Ishikawa (cell line): ENCODE results near the gene PUSL1.

Experiments used
- FOXM1 ChIP-seq: IDR thresholded peaks from 2 replicates; pipeline ENCODE4 v1.6.1; 2012; ENCODE audit warnings: low read depth, borderline replicate concordance
- RAD21 ChIP-seq: IDR thresholded peaks from 2 replicates; pipeline ENCODE4 v1.6.1; 2012; ENCODE audit warnings: low read depth

DNA sequence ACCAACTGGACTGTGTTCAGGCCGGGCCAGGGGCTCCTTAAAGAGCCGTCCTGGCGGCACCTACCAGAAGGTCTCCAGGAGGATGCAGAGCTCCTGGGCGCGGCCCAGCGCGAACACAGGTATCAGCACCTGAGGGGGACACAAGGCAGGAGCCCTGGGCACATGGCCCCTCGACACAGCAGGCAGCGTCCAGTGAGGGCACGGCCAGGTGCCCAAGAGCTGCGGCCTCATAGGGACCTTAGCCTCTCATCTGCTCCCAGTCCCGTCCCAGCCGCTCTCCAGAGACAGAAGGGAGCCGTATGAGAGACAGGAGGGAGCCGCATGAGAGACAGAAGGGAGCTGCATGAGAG is 5.8 kb downstream of the PUSL1 start:
- TF ChIP-seq RAD21, result no peak
- TF ChIP-seq FOXM1, result no peak
